IPS-18c (cell line): Measurements from ENCODE around the gene FLAD1.
A peak's percentile ranks its signal among the peaks of the same experiment; 100 is the strongest.

Experiments
- H3K4me3 ChIP-seq: 2 replicates; pipeline ENCODE4 v1.7.0; 2013; ENCODE audit warnings: low read depth, mild to moderate bottlenecking, low read length, moderate library complexity; ENCODE audit not compliant: insufficient read depth
- H3K9me3 ChIP-seq: one replicate; pipeline ENCODE4 v1.6.1; 2013; ENCODE audit warnings: mild to moderate bottlenecking, low read length, moderate library complexity; ENCODE audit not compliant: control insufficient read depth, insufficient read depth

Gene FLAD1

GRCh38 chr1:154961207-154962155 is 21.7 kb upstream of the FLAD1 start, which contains the start of gene PYGO2:
Gene PYGO2 (minus strand): TSS chr1:154961782. CDS start chr1:154961576, 206 bp downstream.
- Histone ChIP-seq H3K9me3 (no peaks in the 10 kb centered on the region), H3K4me3 (peak within 1 kb of the TSS; percentile 91)

GRCh38 chr1:154962156-154962749 is 20.9 kb upstream of the FLAD1 start:
- Histone ChIP-seq H3K4me3 (peak overlapping the region; percentile 91), H3K9me3 (no peaks in the 10 kb centered on the region)

- H3K9me3 ChIP-seq, result no peaks in the 10 kb centered on the region
- H3K4me3 ChIP-seq, result peak overlapping the region; percentile 20
Observed at GRCh38 chr1:154962795-154963330, 20.3 kb upstream of the FLAD1 start.

- Histone ChIP-seq H3K4me3 (no peak overlapping the region), H3K9me3 (no peaks in the 10 kb centered on the region)
Observed at GRCh38 chr1:154963643-154964042, 19.5 kb upstream of the FLAD1 start.

- Histone ChIP-seq H3K9me3 (no peaks in the 10 kb centered on the region), H3K4me3 (no peak overlapping the region)
Observed at GRCh38 chr1:154964359-154964758, 18.8 kb upstream of the FLAD1 start.

- H3K4me3 ChIP-seq, result no peak overlapping the region
- no peaks in the 10 kb centered on the region for H3K9me3 ChIP-seq
Observed at GRCh38 chr1:154966111-154966510, 17.0 kb upstream of the FLAD1 start.

GRCh38 chr1:154967331-154967950 is 15.7 kb upstream of the FLAD1 start:
- H3K4me3 ChIP-seq, result no peak overlapping the region

GRCh38 chr1:154968731-154969130 is 14.4 kb upstream of the FLAD1 start:
- Histone ChIP-seq H3K9me3 (no peaks in the 10 kb centered on the region), H3K4me3 (peak overlapping the region; percentile 71)

More at GRCh38 chr1:154967331-154967950, 15.7 kb upstream of the FLAD1 start:
- no peaks in the 10 kb centered on the region for H3K9me3 ChIP-seq

- H3K4me3 ChIP-seq, result peak overlapping the region; percentile 71
- H3K9me3 ChIP-seq, result no peaks in the 10 kb centered on the region
Observed at GRCh38 chr1:154969246-154969645, 13.9 kb upstream of the FLAD1 start.

GRCh38 chr1:154969860-154970452 is 13.2 kb upstream of the FLAD1 start:
- Histone ChIP-seq H3K9me3 (no peaks in the 10 kb centered on the region), H3K4me3 (peak overlapping the region; percentile 71)

- H3K9me3 ChIP-seq, result no peaks in the 10 kb centered on the region
- peak within 1 kb of the TSS; percentile 71 for H3K4me3 ChIP-seq
Observed at GRCh38 chr1:154970631-154971340, 12.4 kb upstream of the FLAD1 start, which contains the start of gene SHC1. Gene SHC1 (minus strand): TSS chr1:154970747. CDS start chr1:154970526, 221 bp downstream.

- Histone ChIP-seq H3K9me3 (no peaks in the 10 kb centered on the region), H3K4me3 (peak overlapping the region; percentile 71)
Observed at GRCh38 chr1:154971341-154971998, 11.7 kb upstream of the FLAD1 start.

- Histone ChIP-seq H3K4me3 (peak overlapping the region; percentile 15; the same call in 1 of the 2 replicates), H3K9me3 (no peaks in the 10 kb centered on the region)
Observed at GRCh38 chr1:154972213-154972516, 11.0 kb upstream of the FLAD1 start.

GRCh38 chr1:154972517-154973343 is 10.4 kb upstream of the FLAD1 start:
- H3K9me3 ChIP-seq, result no peaks in the 10 kb centered on the region
- H3K4me3 ChIP-seq, result peak overlapping the region; percentile 41

GRCh38 chr1:154973344-154974101 is 9.6 kb upstream of the FLAD1 start:
- H3K9me3 ChIP-seq, result no peaks in the 10 kb centered on the region
- H3K4me3 ChIP-seq, result peak overlapping the region; percentile 66
